Measurements from ENCODE around the gene CNIH3.

DNA sequence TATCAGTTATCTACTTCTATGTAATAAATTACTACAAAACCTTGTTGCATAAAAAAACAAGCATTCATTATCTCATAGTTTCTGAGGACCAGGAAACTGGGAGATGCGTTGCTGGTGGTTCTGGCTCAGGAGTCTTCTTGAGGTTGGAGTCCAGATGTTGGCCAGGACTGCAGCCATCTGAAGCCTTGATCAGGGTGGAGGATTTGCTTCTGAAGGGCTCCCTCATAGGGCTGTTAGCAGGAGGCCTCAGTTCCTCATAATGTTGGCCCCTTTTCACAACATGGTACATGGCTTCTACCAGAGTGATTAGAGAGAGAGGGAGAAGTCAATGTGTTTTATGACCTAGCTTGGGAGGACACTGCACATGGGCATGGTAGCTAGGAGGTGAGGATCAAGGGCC, 137.4 kb downstream of the CNIH3 start:
- TF ChIP-seq, protein P1, sequence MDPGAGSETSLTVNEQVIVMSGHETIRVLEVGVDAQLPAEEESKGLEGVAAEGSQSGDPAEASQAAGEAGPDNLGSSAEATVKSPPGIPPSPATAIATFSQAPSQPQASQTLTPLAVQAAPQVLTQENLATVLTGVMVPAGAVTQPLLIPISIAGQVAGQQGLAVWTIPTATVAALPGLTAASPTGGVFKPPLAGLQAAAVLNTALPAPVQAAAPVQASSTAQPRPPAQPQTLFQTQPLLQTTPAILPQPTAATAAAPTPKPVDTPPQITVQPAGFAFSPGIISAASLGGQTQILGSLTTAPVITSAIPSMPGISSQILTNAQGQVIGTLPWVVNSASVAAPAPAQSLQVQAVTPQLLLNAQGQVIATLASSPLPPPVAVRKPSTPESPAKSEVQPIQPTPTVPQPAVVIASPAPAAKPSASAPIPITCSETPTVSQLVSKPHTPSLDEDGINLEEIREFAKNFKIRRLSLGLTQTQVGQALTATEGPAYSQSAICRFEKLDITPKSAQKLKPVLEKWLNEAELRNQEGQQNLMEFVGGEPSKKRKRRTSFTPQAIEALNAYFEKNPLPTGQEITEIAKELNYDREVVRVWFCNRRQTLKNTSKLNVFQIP (CRISPR knock-in tag; IDR thresholded peaks at IDR 0.05; ENCODE audit: borderline replicate concordance, low read depth): no peak
- TF ChIP-seq CSDC2 (CRISPR knock-in tag; IDR thresholded peaks at IDR 0.05) (no peak), ZNF8 (CRISPR knock-in tag; IDR thresholded peaks at IDR 0.05) (no peak), ISL1 (CRISPR knock-in tag; IDR thresholded peaks at IDR 0.05) (no peak), ZFP3 (CRISPR knock-in tag; IDR thresholded peaks at IDR 0.05) (no peak), GLIS3 (CRISPR knock-in tag; IDR thresholded peaks at IDR 0.05) (no peak), ZFP30 (CRISPR knock-in tag; IDR thresholded peaks at IDR 0.05) (no peak), ZNF565 (CRISPR knock-in tag; conservative IDR thresholded peaks at IDR 0.05; ENCODE audit: low read depth) (no peak), TCF4 (CRISPR knock-in tag; IDR thresholded peaks at IDR 0.05; ENCODE audit: borderline replicate concordance) (no peak), OSR1 (CRISPR knock-in tag; IDR thresholded peaks at IDR 0.05) (no peak)
- TF ChIP-seq, protein P2, sequence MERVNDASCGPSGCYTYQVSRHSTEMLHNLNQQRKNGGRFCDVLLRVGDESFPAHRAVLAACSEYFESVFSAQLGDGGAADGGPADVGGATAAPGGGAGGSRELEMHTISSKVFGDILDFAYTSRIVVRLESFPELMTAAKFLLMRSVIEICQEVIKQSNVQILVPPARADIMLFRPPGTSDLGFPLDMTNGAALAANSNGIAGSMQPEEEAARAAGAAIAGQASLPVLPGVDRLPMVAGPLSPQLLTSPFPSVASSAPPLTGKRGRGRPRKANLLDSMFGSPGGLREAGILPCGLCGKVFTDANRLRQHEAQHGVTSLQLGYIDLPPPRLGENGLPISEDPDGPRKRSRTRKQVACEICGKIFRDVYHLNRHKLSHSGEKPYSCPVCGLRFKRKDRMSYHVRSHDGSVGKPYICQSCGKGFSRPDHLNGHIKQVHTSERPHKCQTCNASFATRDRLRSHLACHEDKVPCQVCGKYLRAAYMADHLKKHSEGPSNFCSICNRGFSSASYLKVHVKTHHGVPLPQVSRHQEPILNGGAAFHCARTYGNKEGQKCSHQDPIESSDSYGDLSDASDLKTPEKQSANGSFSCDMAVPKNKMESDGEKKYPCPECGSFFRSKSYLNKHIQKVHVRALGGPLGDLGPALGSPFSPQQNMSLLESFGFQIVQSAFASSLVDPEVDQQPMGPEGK (CRISPR knock-in tag; IDR thresholded peaks at IDR 0.05; ENCODE audit: borderline replicate concordance): no peak
- TF ChIP-seq, protein P3, sequence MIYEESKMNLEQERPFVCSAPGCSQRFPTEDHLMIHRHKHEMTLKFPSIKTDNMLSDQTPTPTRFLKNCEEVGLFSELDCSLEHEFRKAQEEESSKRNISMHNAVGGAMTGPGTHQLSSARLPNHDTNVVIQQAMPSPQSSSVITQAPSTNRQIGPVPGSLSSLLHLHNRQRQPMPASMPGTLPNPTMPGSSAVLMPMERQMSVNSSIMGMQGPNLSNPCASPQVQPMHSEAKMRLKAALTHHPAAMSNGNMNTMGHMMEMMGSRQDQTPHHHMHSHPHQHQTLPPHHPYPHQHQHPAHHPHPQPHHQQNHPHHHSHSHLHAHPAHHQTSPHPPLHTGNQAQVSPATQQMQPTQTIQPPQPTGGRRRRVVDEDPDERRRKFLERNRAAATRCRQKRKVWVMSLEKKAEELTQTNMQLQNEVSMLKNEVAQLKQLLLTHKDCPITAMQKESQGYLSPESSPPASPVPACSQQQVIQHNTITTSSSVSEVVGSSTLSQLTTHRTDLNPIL (CRISPR knock-in tag; IDR thresholded peaks at IDR 0.05; ENCODE audit: low read depth): no peak
- TF ChIP-seq, protein P4, sequence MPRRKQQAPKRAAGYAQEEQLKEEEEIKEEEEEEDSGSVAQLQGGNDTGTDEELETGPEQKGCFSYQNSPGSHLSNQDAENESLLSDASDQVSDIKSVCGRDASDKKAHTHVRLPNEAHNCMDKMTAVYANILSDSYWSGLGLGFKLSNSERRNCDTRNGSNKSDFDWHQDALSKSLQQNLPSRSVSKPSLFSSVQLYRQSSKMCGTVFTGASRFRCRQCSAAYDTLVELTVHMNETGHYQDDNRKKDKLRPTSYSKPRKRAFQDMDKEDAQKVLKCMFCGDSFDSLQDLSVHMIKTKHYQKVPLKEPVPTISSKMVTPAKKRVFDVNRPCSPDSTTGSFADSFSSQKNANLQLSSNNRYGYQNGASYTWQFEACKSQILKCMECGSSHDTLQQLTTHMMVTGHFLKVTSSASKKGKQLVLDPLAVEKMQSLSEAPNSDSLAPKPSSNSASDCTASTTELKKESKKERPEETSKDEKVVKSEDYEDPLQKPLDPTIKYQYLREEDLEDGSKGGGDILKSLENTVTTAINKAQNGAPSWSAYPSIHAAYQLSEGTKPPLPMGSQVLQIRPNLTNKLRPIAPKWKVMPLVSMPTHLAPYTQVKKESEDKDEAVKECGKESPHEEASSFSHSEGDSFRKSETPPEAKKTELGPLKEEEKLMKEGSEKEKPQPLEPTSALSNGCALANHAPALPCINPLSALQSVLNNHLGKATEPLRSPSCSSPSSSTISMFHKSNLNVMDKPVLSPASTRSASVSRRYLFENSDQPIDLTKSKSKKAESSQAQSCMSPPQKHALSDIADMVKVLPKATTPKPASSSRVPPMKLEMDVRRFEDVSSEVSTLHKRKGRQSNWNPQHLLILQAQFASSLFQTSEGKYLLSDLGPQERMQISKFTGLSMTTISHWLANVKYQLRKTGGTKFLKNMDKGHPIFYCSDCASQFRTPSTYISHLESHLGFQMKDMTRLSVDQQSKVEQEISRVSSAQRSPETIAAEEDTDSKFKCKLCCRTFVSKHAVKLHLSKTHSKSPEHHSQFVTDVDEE (CRISPR knock-in tag; IDR thresholded peaks at IDR 0.05): no peak
- TF ChIP-seq, protein P5, sequence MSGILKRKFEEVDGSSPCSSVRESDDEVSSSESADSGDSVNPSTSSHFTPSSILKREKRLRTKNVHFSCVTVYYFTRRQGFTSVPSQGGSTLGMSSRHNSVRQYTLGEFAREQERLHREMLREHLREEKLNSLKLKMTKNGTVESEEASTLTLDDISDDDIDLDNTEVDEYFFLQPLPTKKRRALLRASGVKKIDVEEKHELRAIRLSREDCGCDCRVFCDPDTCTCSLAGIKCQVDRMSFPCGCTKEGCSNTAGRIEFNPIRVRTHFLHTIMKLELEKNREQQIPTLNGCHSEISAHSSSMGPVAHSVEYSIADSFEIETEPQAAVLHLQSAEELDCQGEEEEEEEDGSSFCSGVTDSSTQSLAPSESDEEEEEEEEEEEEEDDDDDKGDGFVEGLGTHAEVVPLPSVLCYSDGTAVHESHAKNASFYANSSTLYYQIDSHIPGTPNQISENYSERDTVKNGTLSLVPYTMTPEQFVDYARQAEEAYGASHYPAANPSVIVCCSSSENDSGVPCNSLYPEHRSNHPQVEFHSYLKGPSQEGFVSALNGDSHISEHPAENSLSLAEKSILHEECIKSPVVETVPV (CRISPR knock-in tag; IDR thresholded peaks at IDR 0.05): no peak

All from SK-N-SH treated with all-trans-retinoic acid at 6 μM for 48 hours (cell line).